Endometrium (tissue), 2 donors: Measurements from ENCODE around the gene RGS3.
"Not testable (repeated sequence)": the region's sequence is repeated elsewhere in the genome, so short reads cannot be mapped to it uniquely, and the experiment has no call there.

Source experiments
- FAIRE-seq: peaks from 2 replicates; lab custom pipeline; 2012; peaks lifted over from hg19 to GRCh38; lab: Jason Lieb, UNC
- donor health status: control.
- donor health status: control.

The RGS3 gene

DNA sequence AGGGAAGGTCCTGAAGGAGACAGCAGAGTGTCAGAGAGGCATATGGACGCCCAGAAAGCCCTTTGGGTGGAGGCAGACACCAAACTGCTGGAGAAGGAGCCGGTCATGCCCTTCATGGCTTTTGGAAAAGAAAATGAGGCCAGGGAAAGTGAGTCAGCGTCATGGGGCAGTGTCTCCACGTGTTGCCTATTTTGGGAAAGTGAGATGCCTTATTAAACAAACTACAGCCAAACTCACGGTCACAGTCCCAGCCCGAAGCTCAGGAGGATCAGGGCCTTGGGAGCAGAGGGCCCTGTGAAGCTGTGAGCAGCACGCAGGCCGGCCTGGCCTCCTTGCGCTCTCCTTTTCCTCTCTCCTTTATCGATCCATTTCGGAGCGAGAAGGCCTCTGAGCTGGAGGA is 25.0 kb downstream of the RGS3 start:
- no peak for FAIRE-seq

DNA sequence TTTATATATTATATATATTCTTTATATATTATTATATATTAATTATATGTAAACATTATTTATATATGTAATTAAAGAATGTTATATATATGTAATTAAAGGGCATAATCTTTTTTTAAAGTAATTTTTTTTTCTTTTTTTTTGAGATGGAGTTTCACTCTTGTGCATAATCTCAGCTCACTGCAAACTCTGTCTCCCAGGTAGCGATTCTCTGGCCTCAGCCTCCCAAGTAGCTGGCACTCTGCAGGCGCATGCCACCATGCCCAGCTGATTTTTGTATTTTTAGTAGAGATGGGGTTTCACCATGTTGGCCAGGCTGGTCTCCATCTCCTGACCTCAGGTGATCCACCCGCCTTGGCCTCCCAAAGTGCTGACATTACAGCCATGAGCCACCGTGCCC is 27.6 kb downstream of the RGS3 start:
- FAIRE-seq: not testable (repeated sequence)

DNA sequence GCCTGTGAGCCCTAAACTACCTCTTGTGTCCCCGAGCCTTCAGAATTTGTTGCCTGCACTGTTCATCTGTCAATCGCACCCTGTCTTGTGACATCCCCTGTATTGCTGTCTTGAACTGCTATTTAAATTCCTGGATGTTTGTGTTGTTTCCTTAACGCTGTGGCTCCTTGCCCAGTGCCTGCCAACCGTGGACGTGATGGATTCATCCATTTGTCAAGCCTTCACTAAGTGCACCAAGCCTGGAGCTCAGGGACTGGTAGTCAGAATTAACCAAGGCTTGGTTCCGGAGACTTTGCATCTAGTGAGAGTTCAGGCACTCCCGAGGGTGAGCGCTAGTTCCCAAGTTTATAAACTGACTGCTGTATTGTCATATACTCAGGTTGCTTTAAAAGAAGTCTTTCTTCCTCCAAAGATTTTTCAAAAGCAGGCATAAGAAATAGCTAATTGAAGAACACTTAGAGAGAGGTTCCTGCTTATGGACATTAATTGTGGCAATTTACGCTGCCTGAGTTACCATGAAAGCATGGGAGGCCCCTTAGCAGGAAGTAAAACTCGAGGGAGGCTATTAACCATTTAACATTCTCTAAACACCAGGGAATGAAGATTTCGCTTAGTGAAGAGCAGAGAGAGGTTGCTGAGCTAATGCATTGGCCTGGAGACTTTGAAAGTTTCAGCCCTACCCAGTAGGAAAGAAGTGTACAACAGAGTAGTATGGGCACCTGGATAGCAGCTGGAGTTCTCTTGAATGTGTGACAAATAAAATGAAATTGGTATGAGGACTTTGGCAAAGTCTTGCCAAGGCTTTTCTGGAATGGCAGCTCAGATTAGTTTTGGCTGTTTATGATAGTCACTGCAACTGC is 29.0 kb downstream of the RGS3 start:
- no peak for FAIRE-seq

DNA sequence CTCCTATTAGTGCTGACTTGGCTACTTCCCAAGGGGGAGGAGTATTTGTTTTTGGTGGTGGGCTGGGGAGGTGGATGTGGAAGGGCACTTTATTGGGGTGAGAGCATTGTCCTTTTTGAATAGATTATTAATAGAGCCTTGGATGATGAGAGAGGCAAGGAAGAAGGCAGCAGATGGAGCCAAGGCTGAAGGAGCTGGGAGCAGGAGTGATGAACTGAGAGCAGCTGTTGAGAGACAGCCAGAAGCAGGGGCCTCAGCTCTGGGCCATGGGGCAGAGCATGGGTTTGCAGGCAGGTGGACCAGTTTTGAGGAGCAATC is 29.6 kb downstream of the RGS3 start:
- no peak for FAIRE-seq

DNA sequence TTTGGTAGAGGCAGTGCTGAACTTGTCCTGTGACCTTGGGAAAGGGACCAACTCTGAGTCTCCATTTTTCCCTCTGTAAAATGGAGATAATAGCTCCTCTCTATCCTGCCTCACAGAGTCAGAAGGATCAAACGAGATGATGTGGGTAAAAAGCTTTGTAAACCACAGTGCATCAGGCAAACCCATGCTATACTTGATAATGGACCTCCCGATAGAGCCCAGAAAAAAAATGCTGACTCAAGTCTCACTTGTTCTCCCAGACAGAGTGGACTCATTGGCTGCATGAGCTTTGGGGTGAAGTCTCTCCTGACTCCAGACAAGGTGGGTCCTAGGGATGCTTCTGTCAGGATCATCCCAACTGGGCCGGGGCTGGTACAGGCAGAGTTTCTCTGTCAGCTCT is 32.0 kb downstream of the RGS3 start:
- FAIRE-seq: no peak

DNA sequence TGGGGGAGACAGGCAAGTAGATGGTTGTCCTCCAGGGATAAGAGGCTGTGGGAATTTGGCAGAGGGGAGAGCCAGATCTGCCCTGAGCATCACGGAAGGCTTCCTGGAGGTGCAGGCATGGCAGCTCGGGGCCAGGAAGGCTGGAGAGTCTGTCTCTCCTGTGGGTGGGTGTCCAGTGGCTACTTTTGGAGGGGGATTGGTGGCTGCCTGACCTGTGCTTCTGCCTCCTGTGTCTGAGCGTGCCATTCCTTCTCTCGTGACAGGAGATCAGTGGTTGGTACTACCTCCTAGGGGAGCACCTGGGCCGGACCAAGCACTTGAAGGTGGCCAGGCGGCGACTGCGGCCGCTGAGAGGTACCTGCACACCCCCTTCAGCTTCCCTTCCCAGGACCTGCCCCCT is 33.5 kb downstream of the RGS3 start:
- no peak for FAIRE-seq

DNA sequence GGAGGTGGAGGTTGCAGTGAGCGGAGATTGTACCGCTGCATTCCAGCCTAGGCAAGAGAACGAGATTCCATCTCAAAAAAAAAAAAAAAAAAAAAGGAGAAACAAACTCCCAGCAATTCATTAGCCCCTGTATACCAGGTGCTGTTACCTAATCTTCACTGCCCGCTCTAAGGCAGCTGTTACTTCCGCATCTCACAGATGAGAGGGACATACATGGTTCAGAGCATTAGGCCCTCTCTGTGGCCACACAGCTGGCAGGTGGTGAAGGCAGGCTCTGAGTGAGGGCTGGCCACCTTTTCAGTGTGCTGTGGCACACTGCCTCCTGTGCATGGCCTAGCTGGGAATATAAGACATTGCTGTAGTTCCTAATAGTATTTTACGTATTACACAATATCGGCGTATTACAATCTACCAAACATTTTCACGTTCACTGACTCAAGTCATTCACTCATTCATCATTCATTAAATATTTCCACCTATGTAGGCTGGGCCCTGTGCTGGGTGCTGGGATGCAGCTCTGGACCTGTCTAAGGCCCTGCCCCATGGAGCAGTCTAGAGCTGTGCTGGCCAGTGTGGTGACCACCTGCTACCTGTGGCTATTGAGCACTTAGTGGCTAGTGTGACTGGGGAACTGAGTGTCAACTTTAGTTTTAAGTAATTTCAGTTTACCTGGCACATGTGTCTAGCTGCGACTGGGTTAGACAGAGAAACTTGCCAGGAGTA is 35.8 kb downstream of the RGS3 start:
- FAIRE-seq: no peak

DNA sequence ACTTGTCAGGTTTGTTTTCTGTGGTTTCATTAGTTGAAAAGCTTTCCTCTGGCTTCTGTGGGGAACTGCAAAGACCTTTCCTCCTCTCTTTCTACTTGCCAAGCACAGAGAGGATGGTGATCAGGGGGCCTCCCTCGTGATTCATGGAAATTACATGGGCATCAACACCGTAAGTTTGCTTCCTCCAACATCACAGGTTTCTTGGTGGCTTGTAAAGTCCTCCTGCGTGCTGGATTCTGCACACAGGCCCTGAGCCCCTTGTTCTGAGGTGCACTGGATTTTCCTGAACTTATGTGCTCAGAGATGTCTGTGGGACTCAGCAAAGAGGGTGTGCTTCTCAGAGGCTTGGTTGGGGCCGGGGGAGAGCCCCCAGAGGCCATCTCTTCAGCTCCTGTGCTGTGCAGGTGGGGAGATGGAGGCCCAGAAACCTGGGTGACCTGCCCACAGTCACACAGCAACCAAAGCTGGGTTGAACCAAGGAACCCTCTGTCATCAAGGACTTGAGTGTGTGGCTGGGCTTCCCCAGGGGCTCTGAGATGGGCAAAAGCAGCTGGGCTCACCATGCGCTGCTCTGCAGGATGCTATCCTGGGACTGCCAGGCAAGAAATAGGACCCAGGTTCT is 36.5 kb downstream of the RGS3 start:
- no peak for FAIRE-seq

DNA sequence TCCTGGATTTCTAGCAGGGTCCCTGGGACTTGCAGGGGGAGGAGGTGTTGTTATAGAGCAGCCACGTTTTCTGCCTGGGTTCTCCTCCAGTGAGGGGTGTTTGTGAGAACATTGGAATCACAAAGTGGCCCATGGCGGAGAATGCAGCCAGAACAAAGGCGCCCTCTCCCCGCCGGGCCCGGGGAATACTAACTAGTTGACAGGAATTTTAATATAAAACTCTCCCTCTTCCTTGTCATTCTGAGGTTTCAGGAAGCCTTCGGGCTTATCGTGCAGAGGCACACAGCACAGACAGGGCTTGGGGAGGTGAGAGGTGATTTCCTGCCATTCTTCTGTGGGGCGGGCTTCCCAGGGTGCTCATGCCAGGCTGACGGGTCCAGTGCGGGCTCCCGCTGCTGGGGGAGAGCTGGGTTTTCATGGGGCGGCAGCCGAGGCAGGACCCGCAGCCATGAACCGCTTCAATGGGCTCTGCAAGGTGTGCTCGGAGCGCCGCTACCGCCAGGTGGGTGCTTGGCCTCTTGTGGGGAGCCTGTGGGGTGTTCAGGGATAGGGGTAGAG is 37.7 kb downstream of the RGS3 start:
- FAIRE-seq: no peak

DNA sequence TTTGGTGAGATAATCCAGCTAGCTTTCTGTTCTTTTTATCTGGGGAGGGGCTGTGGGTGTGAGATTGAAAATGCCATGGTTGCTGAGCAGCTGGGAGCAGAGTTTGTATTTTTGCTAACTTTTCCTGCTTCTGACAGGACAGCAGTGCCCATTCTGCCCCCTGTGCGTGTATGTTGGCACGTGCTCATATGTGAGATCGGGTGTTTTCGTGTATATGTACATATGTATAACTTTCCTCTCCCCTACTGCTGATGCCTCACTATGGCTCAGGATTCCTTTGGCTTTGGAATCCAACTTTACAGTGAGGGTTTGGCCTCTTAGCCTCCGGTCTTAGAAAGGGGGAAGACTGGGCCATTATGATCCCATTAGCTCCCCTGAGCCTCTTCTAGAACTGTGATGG is 38.3 kb downstream of the RGS3 start:
- no peak for FAIRE-seq

DNA sequence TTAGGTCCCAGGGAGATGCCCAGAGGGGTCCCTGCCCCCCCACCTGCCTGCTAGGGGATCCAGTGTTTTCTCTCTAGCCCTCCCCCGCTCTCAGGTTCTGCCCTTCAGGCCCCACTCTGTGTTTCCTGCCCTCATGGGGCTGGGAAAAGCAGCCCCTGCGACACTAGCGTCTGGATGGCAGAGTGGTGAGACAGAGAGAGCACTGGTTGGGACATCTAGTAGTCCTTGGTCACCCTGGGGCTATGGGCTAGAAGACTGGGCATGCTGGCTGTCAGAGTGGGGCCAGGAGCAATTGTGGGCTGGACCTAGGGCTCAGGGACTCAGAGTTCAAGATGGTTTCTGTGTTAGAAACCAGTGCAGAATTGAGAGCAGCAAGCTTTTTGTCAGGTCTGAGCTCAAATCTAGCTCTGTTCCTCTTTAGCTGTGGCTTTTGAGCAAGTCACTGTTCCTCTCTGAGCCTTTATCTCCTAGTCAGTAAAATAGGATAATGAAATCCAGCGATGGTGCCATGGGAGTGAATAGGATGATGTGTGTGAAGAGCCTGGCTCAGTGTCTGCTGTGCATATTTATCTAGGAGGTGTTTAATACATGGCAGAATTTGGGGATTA is 39.0 kb downstream of the RGS3 start:
- no peak for FAIRE-seq

DNA sequence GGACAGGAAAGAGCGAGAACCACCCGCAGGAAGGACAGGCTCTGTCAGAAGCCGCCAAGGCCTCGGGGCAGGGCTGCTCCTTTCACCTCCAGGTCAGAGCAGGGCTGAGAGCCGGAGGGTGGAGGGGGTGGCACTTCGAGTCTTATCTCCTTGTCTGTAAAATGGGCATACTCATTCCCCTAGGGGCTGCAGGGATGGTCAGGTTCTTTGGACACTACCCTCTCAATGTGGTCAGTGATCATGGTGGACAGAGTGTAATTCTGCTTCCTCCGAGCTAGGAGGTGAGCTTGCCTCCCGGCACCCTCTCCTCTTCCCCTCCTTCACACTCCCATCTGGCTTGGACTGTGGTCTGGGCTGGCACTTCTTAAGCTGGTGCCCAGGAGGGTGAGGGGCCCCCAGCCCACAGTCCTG is 39.6 kb downstream of the RGS3 start:
- no peak for FAIRE-seq

DNA sequence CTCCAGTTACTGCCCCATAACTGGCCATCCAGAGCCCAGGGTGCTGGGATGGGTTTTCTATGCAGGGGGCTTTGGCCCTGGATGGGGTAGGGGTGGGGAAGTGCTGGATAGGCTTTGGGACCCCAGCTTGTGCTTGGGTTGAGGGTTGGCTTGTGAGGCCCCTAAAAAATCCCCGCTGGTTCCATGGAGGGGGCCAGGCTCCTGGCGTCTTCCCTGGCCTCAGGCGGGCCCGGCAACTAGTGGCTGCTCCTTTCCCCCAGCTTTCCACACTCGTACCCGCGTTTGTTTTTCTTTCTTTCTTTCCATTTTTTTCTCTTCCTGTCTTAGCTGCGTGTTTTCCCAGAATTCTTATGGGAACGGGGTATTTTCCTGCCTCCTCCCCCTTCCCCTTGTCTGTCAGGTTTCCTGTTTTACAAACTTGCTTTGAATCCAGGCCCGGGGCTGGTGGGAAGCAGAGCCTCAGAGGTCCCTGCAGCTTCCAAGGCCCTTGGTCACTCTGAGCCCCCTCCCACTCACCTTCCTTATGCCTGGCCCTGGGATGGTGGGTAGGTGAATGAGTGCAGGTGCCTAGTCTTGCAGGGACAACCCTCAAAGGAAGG is 40.2 kb downstream of the RGS3 start:
- no peak for FAIRE-seq

DNA sequence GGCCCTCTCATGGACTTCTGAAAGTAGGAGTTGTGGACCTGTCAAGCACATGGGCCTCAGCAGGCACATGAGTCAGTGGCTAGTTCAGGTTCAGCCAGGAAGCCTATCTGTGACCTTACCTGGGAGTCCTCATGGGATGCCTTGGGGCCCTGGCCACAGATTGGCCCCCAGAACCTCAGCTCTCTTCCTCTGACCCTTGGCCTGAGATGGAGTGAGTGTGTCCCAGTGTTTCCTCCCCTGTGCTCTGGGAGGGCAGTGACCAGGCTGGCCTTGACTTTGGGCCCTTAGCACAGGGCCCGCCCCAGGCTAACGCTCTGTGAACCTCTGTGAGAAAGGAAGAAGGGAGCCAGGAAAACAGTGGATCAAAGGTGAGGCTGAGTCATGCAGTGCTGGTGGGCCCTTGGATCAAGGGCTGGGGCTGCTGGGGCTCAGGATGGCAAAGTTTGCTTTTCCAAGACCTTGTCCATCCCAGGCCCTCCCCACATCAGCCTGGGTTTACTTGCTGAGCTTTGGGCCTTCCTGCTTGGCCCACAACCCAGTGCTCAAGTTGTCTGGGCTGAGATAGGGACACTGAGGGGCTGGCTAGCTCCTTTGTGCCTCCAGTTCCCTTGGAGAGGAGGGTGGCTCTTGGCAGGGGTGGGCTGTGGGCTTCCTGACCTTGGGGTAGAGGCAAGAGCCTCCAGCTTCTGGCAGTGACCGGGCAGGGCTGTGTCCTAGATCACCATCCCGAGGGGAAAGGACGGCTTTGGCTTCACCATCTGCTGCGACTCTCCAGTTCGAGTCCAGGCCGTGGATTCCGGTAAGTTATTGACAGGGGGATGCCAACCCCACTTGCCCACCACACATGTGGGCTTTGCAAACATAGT is 41.4 kb downstream of the RGS3 start:
- no peak for FAIRE-seq

DNA sequence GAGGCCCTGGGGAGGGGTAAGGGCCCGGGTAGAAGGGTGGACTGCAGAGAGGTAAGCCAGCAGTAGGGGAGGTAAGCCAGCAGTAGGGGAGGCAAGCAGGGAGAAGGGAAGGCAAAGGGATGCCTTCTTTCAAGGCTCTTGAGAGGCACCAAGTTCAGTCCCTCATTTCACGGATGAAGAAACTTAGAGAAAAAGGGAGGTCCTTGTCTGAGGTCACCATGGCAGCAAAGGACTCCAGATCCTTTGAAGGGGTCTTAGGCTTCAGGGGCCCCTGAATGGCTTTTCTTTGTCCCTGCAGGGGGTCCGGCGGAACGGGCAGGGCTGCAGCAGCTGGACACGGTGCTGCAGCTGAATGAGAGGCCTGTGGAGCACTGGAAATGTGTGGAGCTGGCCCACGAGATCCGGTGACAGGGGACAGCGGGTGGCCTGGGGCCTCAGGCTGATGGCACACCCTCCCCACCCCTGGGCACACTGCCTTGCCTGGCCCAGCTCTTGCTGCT is 42.6 kb downstream of the RGS3 start:
- no peak for FAIRE-seq

DNA sequence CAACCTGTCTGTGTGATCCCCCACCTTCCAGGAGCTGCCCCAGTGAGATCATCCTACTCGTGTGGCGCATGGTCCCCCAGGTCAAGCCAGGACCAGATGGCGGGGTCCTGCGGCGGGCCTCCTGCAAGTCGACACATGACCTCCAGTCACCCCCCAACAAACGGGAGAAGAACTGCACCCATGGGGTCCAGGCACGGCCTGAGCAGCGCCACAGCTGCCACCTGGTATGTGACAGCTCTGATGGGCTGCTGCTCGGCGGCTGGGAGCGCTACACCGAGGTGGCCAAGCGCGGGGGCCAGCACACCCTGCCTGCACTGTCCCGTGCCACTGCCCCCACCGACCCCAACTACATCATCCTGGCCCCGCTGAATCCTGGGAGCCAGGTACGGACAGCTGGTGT is 43.7 kb downstream of the RGS3 start:
- no peak for FAIRE-seq

DNA sequence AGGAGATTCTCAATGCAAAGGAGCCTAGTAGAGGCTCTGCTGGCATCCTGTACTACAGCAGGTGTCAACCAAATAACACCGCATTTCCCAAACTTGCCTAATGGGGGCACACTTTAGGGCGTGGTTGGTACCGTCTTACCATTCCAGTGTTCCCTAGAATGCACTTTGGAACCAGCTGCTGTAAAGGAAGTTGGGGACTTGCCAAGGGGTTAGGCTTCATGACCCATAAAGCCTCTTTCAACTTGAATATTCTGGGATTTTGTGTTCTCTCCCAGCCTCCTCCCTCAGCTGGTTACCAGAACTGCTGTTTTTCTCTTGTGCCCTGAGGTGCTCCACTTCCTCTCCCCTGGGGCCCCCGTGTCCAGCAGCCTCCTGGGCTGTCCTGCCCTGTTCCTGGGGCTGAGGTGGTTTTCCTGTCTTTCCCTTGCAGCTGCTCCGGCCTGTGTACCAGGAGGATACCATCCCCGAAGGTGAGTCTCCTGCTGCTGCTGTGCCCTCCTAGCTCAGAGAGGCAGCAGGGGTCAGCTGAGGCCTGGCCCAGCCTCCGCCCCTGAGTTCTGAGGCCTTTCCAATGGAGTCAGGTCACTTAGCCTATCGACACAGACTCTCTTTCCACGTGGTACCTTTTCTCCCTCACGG is 44.7 kb downstream of the RGS3 start:
- FAIRE-seq: no peak

DNA sequence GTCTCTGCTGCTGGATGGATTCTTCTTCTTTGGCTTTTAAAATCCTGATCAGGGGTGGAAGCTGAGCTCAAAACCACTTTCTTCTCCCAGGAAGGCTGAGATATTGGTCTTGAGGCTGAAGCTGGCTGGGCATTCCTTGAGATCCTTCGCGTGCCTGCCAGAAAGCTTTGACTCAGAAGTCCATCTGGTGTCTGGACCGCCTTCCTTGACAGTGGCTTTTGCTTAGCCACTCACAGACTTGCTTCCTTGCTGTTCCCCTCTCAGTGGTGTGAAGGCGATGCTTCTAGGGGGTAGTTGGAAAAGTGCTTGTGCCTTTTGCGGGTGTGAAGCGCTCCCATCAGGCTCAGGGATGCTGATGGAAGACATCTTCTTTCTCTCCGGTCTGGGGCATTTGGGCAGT is 45.9 kb downstream of the RGS3 start:
- no peak for FAIRE-seq

DNA sequence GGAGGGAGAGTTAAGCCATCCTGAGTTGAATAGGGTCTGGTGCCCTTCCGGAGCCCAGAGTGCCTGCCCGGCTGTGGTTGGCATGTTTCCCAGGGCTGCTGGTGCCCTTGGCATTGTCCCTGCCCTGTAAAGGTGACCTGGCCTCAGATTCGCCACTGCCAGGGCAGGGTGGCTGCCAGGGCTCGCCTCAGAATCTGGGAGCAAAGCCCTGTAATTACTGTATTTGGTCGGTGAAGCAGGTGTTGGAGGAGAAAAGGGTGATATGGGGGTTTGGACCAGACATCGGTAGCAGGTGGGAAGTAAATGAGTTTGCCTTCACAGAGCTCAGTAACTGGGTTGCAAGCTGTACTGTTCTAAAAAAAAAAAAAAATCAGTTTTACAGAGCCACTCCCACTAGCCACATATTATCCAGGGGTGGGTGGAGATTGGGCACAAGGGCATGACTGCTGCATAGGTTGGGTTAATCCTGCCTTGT is 47.6 kb downstream of the RGS3 start:
- no peak for FAIRE-seq
